Glomerular endothelial cell (primary cell): ENCODE data around the gene NFATC2. TPM values are rescaled to one million over a fixed set of nuclear protein-coding genes. Genes with fewer than 3 reads are reported as not detected.
A peak's percentile ranks its signal among the peaks of the same experiment; 100 is the strongest.

Experiments used
- DNase-seq: peaks from one replicate; pipeline ENCODE4 v3.0.0-alpha.2; 2011; ENCODE audit warnings: low read depth, low spot score; ENCODE audit errors: extremely low read depth
- total RNA-seq: library from RNA; depleted of rRNA; stranded (reverse); fragments of >200 nt; gene quantifications from 2 replicates; pipeline ENCODE4 v1.2.3, GENCODE V29; 2015

Gene NFATC2
- total RNA-seq, 1 donor from 2014 or later: 21.6 TPM

- peak; percentile 75 for DNase-seq
Observed at GRCh38 chr20:51366155-51366886, 176.2 kb downstream of the NFATC2 start.

GRCh38 chr20:51365670-51366069 lies 176.8 kb downstream of the NFATC2 start:
- no peak for DNase-seq

- DNase-seq: no peak
Observed at GRCh38 chr20:51363813-51364212, 178.7 kb downstream of the NFATC2 start.

DNA sequence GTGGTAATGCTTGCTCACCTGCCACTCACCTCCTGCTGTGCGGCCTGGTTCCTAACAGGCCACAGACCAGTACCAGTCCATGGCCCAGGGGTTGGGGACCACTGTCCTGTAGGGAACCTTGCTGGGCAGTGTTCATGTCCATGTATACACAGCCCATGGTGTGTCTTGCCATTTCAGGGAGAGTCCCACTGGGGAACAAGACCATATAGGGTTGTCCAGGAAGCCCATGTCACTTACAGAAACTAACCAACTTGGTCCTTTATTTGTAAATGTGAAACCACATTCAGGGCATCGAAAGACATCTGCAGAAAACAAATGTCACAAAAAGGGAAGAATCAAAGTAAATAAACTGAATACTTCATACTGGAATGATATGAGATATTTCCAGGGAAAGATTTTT lies 179.1 kb downstream of the NFATC2 start:
- DNase-seq: no peak

DNA sequence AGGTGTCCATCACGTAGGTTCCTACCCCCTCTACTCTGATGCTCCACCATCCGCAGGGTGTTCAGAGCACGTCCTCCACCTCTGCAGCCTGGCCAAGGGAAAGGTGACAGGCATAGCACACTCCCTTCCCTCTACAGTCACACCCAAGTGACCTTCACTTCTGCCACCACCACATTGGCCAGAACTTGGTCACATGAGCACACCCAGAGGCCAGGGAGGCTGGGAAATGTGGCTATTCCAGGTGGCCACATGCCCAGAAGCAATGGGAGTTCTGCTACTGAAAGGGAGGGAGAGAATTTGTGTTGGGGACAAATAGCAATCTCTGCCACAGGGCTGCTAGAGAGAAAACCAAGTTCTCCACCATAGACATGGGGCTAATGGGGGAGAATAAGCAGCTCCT lies 180.3 kb downstream of the NFATC2 start:
- no peak for DNase-seq

- no peak for DNase-seq
Observed at GRCh38 chr20:51361258-51361657, 181.3 kb downstream of the NFATC2 start.

DNA sequence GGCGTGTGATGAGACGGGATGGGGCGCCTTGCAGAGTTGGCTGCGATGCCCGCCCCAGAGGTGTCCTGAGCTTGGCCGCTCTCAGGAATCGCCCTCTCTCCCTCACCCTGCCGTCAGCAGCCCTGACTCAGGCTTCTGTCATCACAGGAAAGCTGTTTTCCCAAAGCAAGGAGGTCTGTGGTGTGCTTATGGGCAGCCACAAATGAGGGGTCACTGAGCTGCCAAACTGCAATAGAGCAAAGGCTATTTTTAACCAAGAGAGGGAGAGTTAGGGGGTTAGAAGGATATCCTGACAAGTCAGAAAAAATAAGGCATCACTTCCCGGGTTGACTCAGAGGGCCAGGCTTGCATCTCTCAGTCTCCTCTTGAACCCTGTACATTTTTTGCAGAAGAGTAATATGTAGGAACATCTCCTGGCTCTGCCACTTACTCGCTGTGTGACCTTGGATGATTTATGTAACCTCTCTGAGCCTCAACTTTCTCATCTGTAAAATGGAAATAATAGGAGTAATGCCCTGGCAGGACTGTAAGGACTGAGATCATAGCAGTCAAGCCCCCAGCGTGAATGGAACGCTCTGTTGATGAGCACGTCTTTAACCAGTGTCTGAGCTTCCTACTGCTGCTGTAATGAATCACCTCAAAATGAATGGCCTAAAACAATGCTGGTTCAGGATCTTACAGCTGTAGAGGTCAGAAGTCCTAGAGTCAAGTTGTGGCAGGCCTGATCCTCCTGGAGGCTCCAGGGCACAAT lies 181.9 kb downstream of the NFATC2 start:
- peak; percentile 93 for DNase-seq

GRCh38 chr20:51359947-51360346 lies 182.6 kb downstream of the NFATC2 start:
- DNase-seq: no peak

DNA sequence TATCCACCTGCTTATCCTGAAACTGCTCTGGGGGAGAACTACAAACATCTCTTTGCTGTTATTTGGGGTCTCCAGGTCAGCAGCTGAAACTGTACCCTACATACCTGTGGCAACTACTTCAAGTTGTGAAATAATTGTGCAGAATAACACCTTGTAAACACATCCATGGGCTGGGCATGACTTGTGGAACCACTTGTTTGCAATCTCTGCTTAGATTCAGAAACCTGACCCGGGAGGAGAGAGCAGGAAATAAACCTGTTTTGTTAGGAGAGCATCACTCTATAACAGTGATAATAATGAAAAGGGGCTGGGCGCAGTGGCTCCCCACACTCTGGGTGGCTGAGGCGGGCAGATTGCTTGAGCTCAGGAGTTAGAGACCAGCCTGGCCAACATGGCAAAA lies 183.1 kb downstream of the NFATC2 start:
- no peak for DNase-seq

DNA sequence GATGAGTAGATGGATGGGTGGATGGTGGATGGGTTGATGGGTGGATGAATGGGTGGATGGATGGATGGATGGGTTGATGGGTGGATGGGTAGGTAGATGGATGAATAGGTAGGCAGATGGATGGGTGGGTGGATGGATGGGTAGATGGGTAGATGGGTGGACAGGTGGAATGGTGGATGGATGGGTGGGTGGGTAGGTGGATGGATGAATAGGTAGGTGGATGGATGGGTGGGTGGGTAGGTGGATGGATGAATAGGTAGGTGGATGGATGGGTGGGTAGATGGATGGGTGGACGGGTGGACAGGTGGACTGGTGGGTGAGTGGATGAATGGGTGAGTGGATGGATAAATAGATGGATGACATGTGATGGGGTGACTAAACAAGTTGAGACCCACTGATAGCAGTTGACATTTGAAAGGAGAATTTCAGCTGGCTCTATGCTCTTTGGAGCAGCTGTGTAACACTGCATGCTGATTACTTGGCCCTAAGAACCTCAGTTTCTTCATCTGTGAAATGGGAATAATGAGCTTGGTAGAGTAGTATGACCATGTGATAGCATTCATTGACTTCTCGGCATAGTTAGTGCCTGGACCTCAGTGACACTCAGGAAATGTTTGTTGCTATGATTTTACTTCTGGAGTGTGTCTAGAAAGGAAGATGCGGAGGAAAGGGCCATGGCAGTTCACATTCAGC lies 184.3 kb downstream of the NFATC2 start:
- no peak for DNase-seq

DNA sequence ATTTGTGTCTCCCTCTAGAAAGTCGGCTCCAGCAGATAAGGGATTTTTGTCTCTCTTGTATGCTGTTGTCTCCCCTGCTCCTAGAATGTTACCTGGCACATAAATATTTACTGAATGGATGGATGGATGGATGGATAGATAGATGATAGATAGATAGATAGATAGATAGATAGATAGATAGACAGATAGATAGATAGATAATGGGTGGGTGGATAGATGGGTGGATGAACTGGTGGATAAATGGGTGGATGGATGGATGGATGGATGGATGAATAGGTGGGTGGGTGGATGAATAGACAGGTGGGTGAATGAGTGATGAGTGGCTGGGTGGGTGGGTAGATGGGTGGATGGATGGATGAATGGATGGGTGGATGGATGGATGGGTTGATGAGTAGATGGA lies 185.0 kb downstream of the NFATC2 start:
- DNase-seq: no peak

DNA sequence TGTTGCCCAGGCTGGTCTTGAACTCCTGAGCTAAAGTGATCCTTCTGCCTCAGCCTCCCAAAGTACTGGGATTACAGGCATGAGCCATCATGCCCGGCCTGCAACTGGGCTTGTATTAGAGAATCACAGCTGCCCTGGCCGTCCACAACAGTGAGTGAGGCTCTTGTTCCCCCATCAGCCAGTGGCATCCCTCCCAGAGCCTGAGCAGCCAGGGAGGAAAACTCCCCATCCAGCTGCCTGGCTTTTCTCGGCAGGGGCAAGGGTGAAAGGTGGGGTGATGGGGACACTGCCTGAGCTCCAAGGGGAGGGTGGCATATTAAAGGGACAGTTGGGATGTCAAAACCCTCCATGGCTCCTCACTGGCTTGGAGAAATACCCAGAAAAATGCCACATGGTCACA lies 185.6 kb downstream of the NFATC2 start:
- no peak for DNase-seq

DNA sequence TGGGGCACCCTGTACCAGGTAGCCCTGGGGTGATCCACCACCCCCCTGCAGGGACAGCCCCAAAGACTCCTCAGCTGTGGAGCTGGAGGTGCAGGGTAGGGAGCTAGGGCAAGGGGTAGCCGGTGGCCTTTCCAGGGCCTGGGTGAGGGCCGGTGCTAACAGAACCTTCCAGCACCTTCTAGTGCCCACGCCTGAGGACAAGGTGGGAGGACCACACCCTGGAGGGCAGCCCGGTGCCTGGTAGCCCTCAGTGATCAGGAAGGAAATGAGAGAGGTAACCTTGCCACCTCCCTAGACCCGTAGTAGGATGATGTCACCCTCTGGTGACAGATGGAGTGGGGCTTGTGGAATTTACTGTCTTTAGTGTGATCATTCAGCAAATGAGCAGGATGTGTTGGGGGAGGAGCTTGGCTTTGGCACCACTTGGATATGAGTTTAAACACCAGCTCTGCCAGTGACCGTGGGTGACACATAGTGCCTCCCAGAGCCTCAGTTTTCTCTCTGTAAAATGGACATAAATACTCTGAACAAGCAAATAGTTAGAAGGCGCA lies 187.7 kb downstream of the NFATC2 start:
- no peak for DNase-seq

DNA sequence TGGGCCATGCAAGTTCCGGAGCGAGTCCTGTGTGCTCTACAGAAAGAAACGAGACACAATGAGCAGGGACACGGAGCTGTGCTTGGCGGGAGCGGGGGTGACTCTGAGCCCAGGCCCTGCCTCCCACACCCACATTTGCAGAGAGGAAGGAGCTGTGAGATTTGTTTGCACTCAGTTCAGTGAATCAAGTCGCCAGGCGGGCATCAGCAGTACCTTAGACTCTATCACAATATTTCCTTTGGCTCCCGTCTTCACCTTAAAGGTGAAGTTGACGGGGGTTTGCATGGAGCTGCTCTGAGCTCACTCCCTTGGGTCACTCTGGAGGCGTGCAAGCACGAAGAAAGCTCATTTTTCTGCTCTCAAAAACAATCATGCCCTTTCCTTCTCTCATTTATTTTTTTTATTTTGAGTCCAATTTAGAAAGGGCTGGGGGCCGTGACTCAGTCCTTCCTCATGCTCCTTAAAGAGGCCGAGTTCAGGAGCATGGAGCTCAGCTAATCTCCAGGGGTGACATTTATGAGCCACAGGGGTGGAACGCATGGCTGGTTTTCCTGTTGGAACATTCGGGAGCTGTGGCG lies 188.2 kb downstream of the NFATC2 start:
- DNase-seq: no peak

GRCh38 chr20:51353491-51353890 lies 189.0 kb downstream of the NFATC2 start:
- DNase-seq: no peak

GRCh38 chr20:51352791-51353190 lies 189.7 kb downstream of the NFATC2 start:
- no peak for DNase-seq

DNA sequence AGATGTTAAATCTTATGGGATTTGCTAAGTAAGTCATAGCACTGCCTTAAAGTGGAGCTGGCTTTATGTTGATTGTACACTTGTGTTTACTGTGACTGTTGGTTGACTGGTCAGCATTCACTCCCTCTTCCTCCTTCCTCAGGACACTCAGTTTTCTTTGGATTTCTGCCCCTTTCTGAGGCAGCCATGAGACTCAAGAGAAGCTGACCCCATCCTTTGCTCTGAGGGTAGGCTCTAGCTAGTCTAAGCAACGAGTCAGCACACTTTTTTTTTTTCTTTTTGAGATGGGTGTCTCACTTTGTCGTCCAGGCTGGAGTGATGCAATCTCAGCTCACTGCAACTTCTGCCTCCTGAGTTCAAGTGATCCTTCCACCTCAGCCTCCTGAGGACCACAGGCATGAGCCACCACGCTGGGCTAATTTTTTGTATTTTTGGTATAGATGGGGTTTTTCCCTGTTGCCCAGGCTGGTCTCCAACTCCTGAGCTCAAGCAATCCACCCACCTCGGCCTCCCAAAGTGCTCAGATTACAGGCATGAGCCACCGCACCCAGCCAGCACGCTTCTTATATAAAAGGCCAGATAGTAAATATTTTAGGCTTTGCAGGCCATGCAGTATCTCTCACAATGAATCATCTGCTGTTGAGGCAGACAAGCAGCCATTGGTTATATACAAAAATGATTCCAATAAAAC lies 191.4 kb downstream of the NFATC2 start:
- DNase-seq: no peak

GRCh38 chr20:51348876-51349275 lies 193.6 kb downstream of the NFATC2 start:
- no peak for DNase-seq

DNA sequence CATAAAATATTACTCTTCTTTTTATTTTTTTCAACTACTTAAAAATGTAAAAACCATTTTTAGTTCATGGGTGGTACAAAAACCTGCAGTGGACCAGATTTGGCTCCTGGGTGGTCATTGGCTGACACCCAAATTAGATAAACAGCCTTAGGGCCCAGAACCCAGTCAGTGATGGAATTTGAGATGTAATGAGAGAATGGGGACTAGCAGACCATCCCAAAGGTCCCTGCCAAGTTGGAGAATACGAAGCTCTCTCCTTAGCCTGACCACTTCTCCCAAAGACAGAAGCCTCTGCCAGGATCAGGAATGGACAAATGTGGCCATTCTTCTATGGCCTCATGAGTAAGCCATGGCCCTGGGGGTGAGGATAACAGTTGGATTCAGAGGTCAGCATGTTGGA lies 194.7 kb downstream of the NFATC2 start:
- DNase-seq: no peak

- no peak for DNase-seq
Observed at GRCh38 chr20:51346686-51347485, 195.6 kb downstream of the NFATC2 start.
